ENCODE data around the gene LRRC32.

DNA sequence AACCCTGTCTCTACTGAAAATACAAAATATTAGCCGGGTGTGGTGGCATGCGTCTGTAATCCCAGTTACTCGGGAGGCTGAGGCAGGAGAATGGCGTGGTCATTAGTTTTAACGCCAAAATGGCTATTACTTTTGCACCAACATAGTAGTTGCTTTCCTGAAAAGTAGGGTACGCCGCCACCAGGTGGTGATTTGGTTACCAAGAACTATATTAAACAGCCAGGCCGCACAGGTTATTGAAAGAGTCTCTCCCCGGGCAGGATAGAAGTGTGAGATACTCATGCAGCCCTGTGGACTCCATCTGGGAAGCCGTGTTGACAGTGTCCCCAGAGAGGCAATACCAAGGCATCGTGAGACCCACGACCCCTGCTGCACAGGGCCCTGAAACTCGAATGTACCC, 24.6 kb upstream of the LRRC32 start:
- TF ChIP-seq POLR2AphosphoS5 (IDR thresholded peaks at IDR 0.05; ENCODE audit: low read depth, low read length), result no peak
- no peak for TF ChIP-seq POLR2A (IDR thresholded peaks at IDR 0.05; ENCODE audit: low read depth, low read length)
